ENCODE data around the gene MCF2L2.

- TF ChIP-seq RBBP5 (IDR thresholded peaks at IDR 0.05; ENCODE audit: borderline replicate concordance, insufficient read depth, low read length, poor library complexity, severe bottlenecking) (no peak), TAF7 (tag; IDR thresholded peaks at IDR 0.05) (no peak), NFRKB (IDR thresholded peaks at IDR 0.05; ENCODE audit: low read depth) (no peak), GATAD2B (IDR thresholded peaks at IDR 0.05; ENCODE audit: borderline replicate concordance) (no peak)
Observed at GRCh38 chr3:183153210-183153950, 275.0 kb downstream of the MCF2L2 start.
